Astrocyte (in vitro differentiated cells and primary cell): Measurements from ENCODE around the gene MAP3K14. TPM values are rescaled to one million over a fixed set of nuclear protein-coding genes. Genes with fewer than 3 reads are reported as not detected.

Source experiments
- DNase-seq: peaks from one replicate; pipeline ENCODE4 v3.0.0-alpha.2; 2010; ENCODE audit warnings: low read depth
- FAIRE-seq: peaks from 2 replicates; lab custom pipeline; 2011; peaks lifted over from hg19 to GRCh38; lab: Jason Lieb, UNC
- H2AFZ ChIP-seq: 2 replicates; pipeline ENCODE4 v1.6.0; 2012; ENCODE audit warnings: low read depth, low read length, inconsistent platforms
- H3K27ac ChIP-seq: 2 replicates; pipeline ENCODE4 v1.5.1; 2011; ENCODE audit warnings: low read depth, low read length, inconsistent platforms
- H3K27me3 ChIP-seq: 2 replicates; pipeline ENCODE4 v1.6.0; 2011; ENCODE audit warnings: low read length, inconsistent platforms; ENCODE audit not compliant: insufficient read depth
- H3K36me3 ChIP-seq: 2 replicates; pipeline ENCODE4 v1.5.1; 2011; ENCODE audit warnings: low read length, inconsistent platforms; ENCODE audit not compliant: insufficient read depth
- H3K4me1 ChIP-seq: 2 replicates; pipeline ENCODE4 v1.5.1; 2011; ENCODE audit warnings: low read length, inconsistent platforms; ENCODE audit not compliant: insufficient read depth
- H3K4me2 ChIP-seq: 2 replicates; pipeline ENCODE4 v1.6.0; 2012; ENCODE audit warnings: low read length, inconsistent platforms
- H3K4me3 ChIP-seq: 2 replicates; pipeline ENCODE4 v1.5.1; 2011; ENCODE audit warnings: low read depth, mild to moderate bottlenecking, low read length, inconsistent platforms; ENCODE audit not compliant: insufficient read depth
- H3K79me2 ChIP-seq: 2 replicates; pipeline ENCODE4 v1.6.0; 2012; ENCODE audit warnings: mild to moderate bottlenecking, low read length, inconsistent platforms; ENCODE audit not compliant: insufficient read depth
- H3K9ac ChIP-seq: 2 replicates; pipeline ENCODE4 v1.6.0; 2012; ENCODE audit warnings: mild to moderate bottlenecking, low read length, inconsistent platforms
- H3K9me3 ChIP-seq: 2 replicates; pipeline ENCODE4 v1.5.1; 2012; ENCODE audit warnings: low read depth, mild to moderate bottlenecking, low read length, inconsistent platforms; ENCODE audit not compliant: insufficient read depth
- H4K20me1 ChIP-seq: 2 replicates; pipeline ENCODE4 v1.6.0; 2012; ENCODE audit warnings: low read length, inconsistent platforms; ENCODE audit not compliant: insufficient read depth
- H3K27ac Mint-ChIP-seq: one replicate; pipeline ENCODE4 v1.8.0; 2021; ENCODE audit warnings: mild to moderate bottlenecking, mixed read lengths; ENCODE audit not compliant: unreplicated experiment
- H3K27me3 Mint-ChIP-seq: one replicate; pipeline ENCODE4 v1.8.0; 2021; ENCODE audit warnings: low read depth, mixed read lengths; ENCODE audit not compliant: unreplicated experiment
- H3K36me3 Mint-ChIP-seq: one replicate; pipeline ENCODE4 v1.8.0; 2021; ENCODE audit warnings: low read depth, mixed read lengths; ENCODE audit not compliant: unreplicated experiment
- H3K4me1 Mint-ChIP-seq: one replicate; pipeline ENCODE4 v1.8.0; 2021; ENCODE audit warnings: low read depth, mixed read lengths; ENCODE audit not compliant: unreplicated experiment
- H3K4me3 Mint-ChIP-seq: one replicate; pipeline ENCODE4 v1.8.0; 2021; ENCODE audit warnings: mild to moderate bottlenecking, moderate library complexity, mixed read lengths; ENCODE audit not compliant: unreplicated experiment
- H3K9me3 Mint-ChIP-seq: one replicate; pipeline ENCODE4 v1.8.0; 2021; ENCODE audit warnings: mild to moderate bottlenecking, mixed read lengths; ENCODE audit not compliant: unreplicated experiment
- EZH2 ChIP-seq: IDR thresholded peaks from 2 replicates; pipeline ENCODE4 v1.6.1; 2012; ENCODE audit warnings: mild to moderate bottlenecking, low read length, inconsistent platforms; ENCODE audit not compliant: insufficient read depth
- total RNA-seq: library from RNA; stranded (reverse); gene quantifications from 2 replicates; pipeline ENCODE4 v1.2.1, GENCODE V29; 2021
- TF ChIP-seq, protein P1 (sequence below): IDR thresholded peaks from 2 replicates; pipeline ENCODE4 v1.5.1; 2011; ENCODE audit warnings: low read depth, mild to moderate bottlenecking, inconsistent platforms, low read length, moderate library complexity; ENCODE audit not compliant: insufficient read depth

MAP3K14 gene
- total RNA-seq, 1 donor from 2014 or later: 10.8 TPM

GRCh38 chr17:45230410-45230786 is 86.4 kb downstream of the MAP3K14 start:
- H3K4me2 ChIP-seq: no peak overlapping the region
- no peaks in the 10 kb centered on the region for H3K36me3 ChIP-seq
- Mint-ChIP-seq H3K4me3 (no peak overlapping the region), H3K27ac (no peak overlapping the region), H3K36me3 (peaks cover 4% of the 10 kb centered on the region), H3K9me3 (no peaks in the 10 kb centered on the region), H3K4me1 (peaks cover 12% of the 10 kb centered on the region), H3K27me3 (peaks cover 21% of the 10 kb centered on the region)
- peaks cover 4% of the 10 kb centered on the region for H3K27me3 ChIP-seq
- no peak for TF ChIP-seq EZH2
- TF ChIP-seq, protein P1, sequence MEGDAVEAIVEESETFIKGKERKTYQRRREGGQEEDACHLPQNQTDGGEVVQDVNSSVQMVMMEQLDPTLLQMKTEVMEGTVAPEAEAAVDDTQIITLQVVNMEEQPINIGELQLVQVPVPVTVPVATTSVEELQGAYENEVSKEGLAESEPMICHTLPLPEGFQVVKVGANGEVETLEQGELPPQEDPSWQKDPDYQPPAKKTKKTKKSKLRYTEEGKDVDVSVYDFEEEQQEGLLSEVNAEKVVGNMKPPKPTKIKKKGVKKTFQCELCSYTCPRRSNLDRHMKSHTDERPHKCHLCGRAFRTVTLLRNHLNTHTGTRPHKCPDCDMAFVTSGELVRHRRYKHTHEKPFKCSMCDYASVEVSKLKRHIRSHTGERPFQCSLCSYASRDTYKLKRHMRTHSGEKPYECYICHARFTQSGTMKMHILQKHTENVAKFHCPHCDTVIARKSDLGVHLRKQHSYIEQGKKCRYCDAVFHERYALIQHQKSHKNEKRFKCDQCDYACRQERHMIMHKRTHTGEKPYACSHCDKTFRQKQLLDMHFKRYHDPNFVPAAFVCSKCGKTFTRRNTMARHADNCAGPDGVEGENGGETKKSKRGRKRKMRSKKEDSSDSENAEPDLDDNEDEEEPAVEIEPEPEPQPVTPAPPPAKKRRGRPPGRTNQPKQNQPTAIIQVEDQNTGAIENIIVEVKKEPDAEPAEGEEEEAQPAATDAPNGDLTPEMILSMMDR: no peak
- H4K20me1 ChIP-seq: no peaks in the 10 kb centered on the region
- H3K4me1 ChIP-seq: peaks cover 17% of the 10 kb centered on the region
- no peak overlapping the region for H3K27ac ChIP-seq
- no peak overlapping the region for H2AFZ ChIP-seq
- no peak overlapping the region for H3K9ac ChIP-seq
- no peak overlapping the region for H3K4me3 ChIP-seq
- DNase-seq (no peak), FAIRE-seq (no peak)
- H3K79me2 ChIP-seq: no peaks in the 10 kb centered on the region
- H3K9me3 ChIP-seq: no peaks in the 10 kb centered on the region

DNA sequence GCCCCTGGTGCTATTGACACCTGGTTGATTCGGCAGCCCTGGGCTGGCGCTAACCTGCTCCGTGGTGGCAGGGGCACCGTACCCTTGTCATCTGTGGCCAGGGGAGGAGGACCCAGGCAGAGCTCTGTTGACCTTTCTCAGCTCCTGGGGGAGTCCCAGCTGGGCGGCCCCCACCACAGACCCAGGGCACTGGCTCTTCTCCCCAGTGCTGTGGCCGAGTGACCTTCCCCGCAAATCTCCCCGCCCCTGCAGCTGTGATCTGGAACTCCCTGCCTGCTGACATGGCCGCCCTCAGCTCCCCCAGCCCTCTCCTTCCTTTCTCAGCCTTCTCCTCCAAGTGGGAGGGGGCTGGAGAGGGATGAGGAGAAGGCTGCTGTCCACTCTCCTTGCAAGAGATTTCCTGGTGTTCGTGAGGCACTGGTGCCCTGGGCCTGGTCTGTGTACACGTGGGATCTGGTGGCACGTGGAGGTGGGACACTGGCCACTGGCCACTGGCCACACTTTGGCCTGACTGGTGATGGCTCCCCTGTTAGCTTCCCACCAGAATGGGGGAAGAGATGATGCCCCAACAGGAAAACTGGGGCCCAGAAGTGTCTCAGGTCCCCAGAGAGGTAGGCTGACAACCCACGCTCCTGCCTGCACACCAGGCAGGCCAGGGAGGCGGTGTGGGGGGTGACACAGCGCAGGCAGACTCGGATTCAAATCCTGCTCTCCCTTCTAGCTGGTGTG is 87.0 kb downstream of the MAP3K14 start:
- FAIRE-seq (no peak), DNase-seq (no peak)
- H3K9ac ChIP-seq: no peak overlapping the region
- TF ChIP-seq, protein P1: no peak
- TF ChIP-seq EZH2: no peak
- H3K27me3 ChIP-seq: peaks cover 4% of the 10 kb centered on the region
- Mint-ChIP-seq H3K27ac (no peak overlapping the region), H3K27me3 (peaks cover 17% of the 10 kb centered on the region), H3K9me3 (no peaks in the 10 kb centered on the region), H3K4me1 (peaks cover 12% of the 10 kb centered on the region), H3K36me3 (peaks cover 4% of the 10 kb centered on the region), H3K4me3 (no peak overlapping the region)
- H3K36me3 ChIP-seq: no peaks in the 10 kb centered on the region
- H3K4me3 ChIP-seq: no peak overlapping the region
- no peak overlapping the region for H3K27ac ChIP-seq
- no peaks in the 10 kb centered on the region for H4K20me1 ChIP-seq
- no peaks in the 10 kb centered on the region for H3K79me2 ChIP-seq
- H3K4me2 ChIP-seq: no peak overlapping the region
- H2AFZ ChIP-seq: no peak overlapping the region
- H3K4me1 ChIP-seq: peaks cover 17% of the 10 kb centered on the region
- no peaks in the 10 kb centered on the region for H3K9me3 ChIP-seq
